Dermis blood vessel endothelial cell (primary cell): ENCODE data around the gene FKBP14. TPM values are rescaled to one million over a fixed set of nuclear protein-coding genes. Genes with fewer than 3 reads are reported as not detected.

Experiments
- DNase-seq: peaks from one replicate; pipeline ENCODE4 v3.0.0; 2010
- total RNA-seq: library from RNA; depleted of rRNA; stranded (reverse); fragments of >200 nt; gene quantifications from 2 replicates; pipeline ENCODE4 v1.2.3, GENCODE V29; 2014

Gene FKBP14
- 15.5 and 18.2 TPM in 2 replicates for total RNA-seq

GRCh38 chr7:30026229-30027064 is at the start of gene FKBP14:
FKBP14 (minus strand) TSS chr7:30026702; CDS start chr7:30026508, 194 bp downstream.
- peak; percentile 100 for DNase-seq

DNA sequence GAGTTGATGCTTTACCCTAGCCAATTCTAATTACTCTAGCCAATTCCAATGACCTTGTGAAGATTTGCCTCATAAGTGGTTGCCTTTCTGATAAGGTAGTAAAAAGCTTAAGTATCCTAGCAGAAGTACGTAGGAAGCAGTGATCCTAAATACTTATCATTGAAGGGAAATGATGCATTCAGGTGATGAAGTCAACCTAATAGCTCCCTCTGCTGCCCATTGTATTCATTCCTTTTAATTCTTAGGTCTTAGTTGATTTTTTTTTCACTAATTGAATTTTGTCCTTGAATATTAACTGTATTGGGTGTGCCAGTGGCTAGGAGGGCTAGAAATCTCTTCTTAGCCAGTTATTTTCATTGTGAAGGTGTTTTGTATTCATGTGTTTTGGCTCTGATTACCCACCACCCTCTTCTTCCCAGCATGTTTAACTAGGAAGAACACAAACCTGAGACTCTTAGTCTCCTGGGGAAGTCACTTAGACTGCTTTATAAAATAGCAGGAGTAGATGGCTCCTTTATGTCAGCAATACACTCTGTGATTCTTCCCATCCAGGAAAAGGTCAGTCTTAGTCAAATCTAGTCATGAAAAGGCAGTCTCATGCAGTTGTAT is 48.0 kb upstream of the FKBP14 start:
- DNase-seq: peak; percentile 71

GRCh38 chr7:30072735-30073134 is 46.2 kb upstream of the FKBP14 start:
- no peak for DNase-seq

DNA sequence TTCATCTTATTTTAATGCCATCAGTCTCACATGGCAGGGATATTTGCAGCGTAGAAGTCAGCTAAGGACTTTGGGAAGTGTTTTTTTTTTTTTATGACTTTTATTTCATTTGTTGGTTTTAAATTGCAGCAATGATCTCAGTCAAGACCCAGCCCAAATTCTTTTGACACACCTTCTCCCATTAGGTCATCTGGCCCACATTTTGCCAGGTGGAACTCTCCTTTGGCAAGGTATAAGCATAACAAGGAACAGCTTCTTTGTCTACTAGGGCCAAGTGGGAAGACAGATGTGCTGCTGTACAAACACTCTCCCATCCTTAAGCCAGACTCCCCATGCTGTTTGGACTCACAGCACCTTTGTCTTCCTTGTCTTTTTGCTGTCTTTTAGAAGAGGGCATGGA is 43.5 kb upstream of the FKBP14 start:
- no peak for DNase-seq

DNA sequence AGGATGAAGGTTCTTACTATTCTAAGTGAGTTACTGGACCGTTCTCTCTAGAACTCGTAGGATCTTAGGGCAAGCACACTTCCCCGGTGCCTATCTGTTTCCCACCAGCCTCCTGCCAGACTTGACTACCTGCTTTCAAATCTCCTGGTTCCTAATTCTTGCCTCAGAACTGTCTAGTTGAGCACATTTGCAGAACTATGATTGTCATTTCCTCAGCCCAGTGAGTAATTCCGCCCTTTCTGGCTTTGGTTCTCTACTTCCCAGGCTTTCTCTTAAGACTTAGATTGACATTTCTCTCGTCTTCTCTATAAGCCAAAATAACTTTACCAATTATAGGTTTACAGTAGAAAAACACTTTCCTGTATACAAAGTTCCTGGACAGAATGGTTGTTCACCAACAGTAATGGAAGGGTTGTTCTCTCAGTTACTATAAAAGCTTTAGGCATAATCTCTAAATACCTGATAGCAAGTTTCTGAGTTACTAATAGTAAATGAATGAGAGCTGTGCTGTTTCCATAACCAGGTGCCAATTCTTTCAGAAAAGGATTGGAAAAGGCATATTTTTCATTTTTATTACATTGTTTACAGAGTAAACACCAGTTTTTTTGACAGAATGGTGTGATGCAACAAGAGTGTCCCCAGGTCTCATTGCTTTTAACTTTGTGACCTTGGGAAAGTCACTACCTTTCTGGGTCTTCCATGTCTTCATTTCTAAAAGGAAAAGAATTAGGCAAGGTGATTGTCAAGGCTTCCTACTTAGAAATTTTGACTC is 42.8 kb upstream of the FKBP14 start:
- DNase-seq: peak; percentile 33

GRCh38 chr7:30068117-30068516 is 41.6 kb upstream of the FKBP14 start:
- no peak for DNase-seq

DNA sequence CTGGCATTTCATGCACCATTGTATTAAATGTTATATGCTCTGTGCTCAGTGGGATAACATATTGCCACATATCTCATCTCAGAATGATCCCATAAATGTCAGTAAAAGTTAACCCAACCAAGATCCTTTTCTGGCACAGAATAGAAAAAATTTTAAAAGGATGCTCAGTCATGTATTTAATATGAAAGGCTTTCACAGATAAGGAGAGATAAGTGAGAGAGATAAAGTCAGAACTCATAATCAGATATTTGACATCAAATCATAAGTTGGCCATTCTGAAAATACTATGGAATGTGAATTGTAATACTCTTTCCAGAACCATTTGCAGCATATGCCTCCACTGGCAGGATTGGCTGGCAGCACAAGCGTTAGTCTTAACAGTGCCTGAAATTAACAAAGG is 40.2 kb upstream of the FKBP14 start:
- no peak for DNase-seq

- DNase-seq: no peak
Measured at GRCh38 chr7:30065746-30066145, 39.2 kb upstream of the FKBP14 start.

DNA sequence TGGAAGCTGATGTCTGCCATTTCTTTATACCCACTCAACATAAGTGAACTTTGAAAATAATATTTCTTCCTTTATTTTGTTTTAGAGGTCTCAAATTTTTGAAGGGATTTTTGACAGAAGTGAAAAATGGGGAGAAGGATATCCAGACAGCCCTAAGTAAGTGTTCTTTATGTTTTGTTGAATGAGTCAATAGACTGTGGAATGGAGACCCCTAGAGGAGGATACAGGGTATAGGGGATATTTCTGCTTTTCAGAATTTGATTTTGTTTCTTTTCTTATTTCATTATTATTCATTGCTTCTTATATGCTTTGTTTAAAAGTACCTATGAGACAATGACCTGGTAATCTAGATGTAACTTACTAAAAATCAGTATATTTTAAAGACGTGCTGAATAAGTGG is 36.1 kb upstream of the FKBP14 start:
- DNase-seq: peak; percentile 67

DNA sequence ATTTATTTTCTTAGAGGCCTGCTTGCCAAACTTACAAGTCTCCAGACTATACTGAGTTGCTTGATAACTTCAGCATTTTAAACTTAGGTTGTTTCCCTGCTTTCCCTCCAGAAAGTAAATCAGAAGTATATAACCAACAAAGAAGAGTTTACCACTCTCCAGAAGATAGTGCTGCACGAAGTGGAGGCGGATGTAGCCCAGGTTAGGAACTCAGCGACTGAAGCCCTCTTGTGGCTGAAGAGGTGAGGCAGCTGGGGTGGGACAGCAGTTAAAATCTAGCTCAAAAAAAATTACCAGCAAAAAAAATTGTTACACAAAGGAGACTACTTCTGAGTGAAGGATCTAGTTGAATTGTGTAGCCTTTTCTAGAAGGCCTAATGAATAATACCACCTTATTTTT is 35.3 kb upstream of the FKBP14 start:
- peak; percentile 57 for DNase-seq

DNA sequence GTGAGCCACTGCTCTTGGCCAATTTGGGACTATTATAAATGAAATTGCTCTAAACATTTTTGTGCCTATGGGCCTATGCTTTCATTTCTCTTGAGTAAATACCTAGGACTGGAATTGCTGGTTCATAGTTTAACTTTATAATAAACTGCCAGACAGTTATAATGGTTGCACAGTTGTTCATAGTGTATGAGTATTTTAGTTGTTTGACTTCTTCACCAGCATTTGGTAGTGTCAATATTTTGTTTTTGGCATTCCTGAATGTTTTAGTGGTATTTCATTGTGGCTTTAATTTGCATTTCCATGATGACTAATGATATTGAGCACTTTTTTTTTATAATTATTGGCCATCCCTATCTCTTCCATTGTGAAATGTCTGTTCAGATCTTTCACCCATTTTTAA is 31.2 kb upstream of the FKBP14 start:
- DNase-seq: no peak

- no peak for DNase-seq
Measured at GRCh38 chr7:30053068-30053467, 26.6 kb upstream of the FKBP14 start.

- no peak for DNase-seq
Measured at GRCh38 chr7:30049173-30049572, 22.7 kb upstream of the FKBP14 start.

- DNase-seq: no peak
Measured at GRCh38 chr7:30048582-30048981, 22.1 kb upstream of the FKBP14 start.

GRCh38 chr7:30047124-30047523 is 20.6 kb upstream of the FKBP14 start:
- DNase-seq: no peak

DNA sequence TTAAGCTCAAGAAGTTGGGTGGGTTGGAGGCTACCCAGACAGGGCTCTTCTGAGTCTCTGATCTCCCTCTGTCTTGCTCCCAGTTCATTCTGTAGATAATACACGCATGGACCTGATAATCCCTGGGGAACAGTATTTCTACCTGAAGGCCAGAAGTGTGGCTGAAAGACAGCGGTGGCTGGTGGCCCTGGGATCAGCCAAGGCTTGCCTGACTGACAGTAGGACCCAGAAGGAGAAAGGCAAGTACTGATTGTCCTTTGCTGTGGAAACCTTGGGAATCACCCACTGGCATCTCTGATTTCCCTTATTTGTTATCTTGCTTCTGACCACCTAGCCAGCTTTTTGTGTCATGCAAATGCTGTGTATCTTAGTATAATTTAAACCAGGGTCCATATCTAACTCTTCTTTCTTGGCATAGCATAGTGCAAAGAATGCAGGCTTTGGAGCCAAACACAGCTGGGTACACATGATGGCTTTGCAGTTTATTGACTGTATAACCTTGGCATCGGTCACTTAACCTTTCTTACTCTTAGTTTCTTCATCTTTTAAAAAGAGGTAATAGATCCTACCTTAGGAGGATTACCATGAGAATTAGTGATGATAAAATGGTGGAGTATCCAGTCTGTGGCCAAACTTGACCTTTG is 19.7 kb upstream of the FKBP14 start:
- DNase-seq: no peak

- DNase-seq: no peak
Measured at GRCh38 chr7:30041526-30042269, 15.2 kb upstream of the FKBP14 start.

DNA sequence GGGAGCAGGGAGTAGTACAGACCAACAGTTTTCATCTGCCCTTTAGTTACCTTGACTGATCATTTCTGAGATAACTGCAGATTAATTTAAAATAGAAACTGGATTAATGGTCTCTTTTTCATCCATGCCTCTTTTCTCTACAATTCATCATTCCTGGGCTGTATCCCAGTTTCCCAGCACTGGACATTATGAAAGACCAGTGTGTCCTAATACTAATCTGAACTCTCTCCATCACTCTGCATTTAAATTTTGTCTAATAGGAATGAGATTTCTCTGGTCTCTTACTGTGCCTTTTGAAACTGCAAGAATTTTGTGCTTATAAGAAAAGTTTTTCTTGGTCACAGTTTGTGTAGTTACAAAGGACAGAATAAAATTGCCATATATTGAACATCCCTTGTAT is 14.4 kb upstream of the FKBP14 start:
- no peak for DNase-seq

GRCh38 chr7:30038196-30038980 is 11.9 kb upstream of the FKBP14 start:
- no peak for DNase-seq

DNA sequence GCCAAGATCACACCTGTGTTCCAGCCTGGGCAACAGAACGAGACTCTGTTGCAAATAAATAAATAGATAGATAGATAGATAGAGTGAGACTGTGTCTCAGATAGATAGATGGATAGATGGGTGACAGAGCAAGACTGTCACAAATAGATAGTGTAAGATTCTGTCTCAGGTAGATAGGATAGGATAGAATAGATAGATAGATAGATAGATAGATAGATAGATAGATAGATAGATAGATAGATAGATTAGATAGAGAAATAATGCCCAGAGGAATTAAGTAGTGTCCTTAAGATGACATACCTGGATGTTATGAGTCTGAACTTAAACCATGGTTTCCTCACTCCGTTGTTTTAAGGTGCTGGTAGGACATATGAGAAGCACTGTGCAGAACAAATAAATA is 9.7 kb upstream of the FKBP14 start:
- DNase-seq: no peak

- DNase-seq: no peak
Measured at GRCh38 chr7:30034501-30034900, 8.0 kb upstream of the FKBP14 start.
